HTERT RPE-1 (cell line): ENCODE results near the gene SLC13A3.

Experiments
- in situ Hi-C: fragments of 300-500 bp; cut with MboI; formaldehyde crosslinking; loops from 4 replicates; pipeline ENCODE4 v1.14.3; 2020; ENCODE audit warnings: low sequenced_read_pairs

Gene SLC13A3

GRCh38 chr20:46660487-46660886 lies 9.2 kb upstream of the SLC13A3 start:
- in situ Hi-C loops = no loop called here

DNA sequence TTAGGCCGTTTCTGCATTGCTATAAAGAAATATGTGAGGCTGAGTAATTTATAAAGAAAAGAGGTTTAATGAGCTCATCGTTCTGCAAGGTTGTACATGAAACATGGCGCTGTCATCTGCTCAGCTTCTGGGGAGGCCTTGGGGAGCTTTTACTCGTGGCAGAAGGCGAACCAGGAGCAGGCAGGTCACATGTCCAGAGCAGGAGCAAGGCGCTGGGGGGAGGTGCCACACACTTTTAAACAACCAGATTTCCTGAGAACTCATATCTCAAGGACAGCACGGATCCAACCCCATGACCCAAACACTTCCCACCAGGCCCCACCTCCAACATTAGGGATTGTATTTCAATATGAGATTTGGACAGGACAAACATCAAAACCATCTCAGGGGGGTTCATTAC lies 6.4 kb upstream of the SLC13A3 start:
- in situ Hi-C loops = no loop called here

- in situ Hi-C loops = no loop called here
Measured at GRCh38 chr20:46657137-46657536, 5.9 kb upstream of the SLC13A3 start.

GRCh38 chr20:46652699-46653098 lies 1.4 kb upstream of the SLC13A3 start:
- in situ Hi-C loops = no loop called here

DNA sequence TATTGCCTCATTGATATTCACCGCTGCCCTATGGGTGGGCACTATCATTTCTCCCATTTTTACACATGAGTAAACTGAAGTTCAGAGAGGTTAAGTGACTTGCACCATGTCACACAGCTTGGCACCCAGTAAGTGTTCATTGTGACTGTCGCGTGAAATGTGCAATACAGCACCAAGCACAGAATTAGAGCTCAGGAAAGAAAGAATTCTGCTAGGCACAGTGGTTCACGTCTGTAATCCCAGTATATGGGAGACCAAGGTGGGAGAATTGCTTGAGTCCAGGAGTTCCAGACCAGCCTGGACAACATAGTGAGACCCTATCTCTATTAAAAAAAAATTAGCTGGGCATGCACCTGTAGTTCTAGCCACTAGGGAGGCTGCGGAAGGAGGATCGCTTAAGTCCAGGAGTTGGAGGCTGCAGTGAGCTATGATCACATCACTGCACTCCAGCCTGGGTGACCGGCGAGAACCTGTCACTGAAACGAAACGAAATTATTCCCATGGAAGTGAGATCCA lies 626 bp downstream of the SLC13A3 start:
- in situ Hi-C loops = no loop called here

DNA sequence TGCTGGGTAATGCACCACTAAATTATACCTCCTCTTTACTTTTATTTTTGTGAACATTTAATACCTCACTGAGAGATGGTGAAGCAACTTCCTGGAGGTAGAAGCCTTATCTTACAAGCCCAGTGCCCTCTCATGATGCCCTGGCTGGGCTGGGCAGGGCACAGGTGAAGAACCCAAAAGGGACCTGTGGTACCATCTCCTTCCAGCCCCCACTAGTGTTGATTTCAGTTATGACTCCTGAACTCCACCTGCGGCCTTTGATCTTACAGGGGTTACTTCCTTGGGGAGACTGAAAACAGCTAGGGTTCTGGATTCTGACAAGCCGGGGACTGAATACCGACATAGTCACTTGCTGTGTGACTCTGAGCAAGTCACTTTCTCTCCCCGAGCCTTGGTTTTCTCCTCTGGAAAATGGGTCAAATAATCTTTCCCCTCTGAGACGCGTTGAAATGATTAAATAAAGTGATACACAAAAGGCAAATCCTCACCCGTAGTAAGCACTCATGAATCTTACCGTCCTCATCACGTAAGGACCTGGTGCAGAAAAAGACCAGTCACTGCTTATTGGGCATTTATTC lies 1.2 kb downstream of the SLC13A3 start:
- in situ Hi-C loops = no loop called here

- in situ Hi-C loops = no loop called here
Measured at GRCh38 chr20:46649650-46649949, 1.7 kb downstream of the SLC13A3 start.

- in situ Hi-C loops = no loop called here
Measured at GRCh38 chr20:46648903-46649649, 2.2 kb downstream of the SLC13A3 start.

- in situ Hi-C loops = no loop called here
Measured at GRCh38 chr20:46647469-46647868, 3.8 kb downstream of the SLC13A3 start.

GRCh38 chr20:46646659-46647380 lies 4.4 kb downstream of the SLC13A3 start:
- in situ Hi-C loops = no loop called here

- in situ Hi-C loops = no loop called here
Measured at GRCh38 chr20:46646122-46646521, 5.1 kb downstream of the SLC13A3 start.

DNA sequence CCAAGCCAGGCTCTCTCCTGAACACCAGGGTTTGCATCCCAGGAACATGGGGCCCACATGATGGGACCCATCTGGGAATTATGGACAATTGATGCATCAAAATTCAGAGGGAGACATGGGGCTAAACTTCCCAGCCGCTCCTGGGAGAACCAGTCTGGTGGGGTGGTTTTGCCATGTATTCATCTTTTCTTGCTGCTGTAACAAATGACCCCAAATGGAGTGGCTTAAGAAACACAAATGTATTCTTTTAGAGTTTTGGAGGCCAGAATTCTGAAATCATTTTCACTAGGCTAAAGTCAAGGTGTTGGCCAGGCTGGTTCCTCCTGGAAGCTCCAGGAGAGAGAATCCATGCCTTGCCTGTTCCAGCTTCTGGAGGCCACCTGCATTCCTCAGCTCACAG lies 6.5 kb downstream of the SLC13A3 start:
- in situ Hi-C loops = no loop called here

DNA sequence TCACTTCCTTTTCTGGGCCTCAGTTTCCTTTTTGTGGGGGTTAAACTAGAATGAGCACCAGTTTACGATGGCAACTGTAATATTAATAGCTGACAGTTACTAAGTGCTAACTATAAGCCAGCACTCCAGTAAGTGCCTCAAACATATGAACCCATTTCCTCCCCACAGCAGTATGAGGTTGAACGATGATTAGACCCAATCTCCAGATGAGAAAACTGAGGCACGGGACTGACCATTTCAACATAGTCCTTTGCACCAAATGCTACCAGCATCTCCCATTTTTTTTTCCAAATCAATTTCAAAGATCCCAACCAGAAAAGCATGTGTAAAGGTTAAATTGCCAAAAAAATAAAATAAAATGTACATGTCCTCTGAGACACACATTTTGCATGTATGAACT lies 7.1 kb downstream of the SLC13A3 start:
- in situ Hi-C loops = no loop called here

DNA sequence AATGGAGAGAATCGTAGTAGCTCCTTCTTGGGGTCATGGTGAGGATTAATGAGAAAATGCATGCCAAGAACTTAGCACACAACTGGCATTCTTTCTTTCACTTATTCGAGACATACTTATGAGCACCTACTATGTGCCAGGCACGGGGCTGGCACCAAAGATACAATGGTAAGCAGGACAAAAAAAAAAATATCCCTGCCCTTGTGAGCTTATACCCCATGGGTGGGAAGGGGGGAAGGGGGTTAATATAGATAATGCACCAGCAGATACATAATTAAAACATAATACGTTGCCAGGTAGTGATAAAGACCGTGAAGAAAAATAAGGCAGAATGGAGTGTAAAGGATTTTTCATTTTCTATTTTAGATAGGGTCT lies 8.3 kb downstream of the SLC13A3 start:
- in situ Hi-C loops = no loop called here

DNA sequence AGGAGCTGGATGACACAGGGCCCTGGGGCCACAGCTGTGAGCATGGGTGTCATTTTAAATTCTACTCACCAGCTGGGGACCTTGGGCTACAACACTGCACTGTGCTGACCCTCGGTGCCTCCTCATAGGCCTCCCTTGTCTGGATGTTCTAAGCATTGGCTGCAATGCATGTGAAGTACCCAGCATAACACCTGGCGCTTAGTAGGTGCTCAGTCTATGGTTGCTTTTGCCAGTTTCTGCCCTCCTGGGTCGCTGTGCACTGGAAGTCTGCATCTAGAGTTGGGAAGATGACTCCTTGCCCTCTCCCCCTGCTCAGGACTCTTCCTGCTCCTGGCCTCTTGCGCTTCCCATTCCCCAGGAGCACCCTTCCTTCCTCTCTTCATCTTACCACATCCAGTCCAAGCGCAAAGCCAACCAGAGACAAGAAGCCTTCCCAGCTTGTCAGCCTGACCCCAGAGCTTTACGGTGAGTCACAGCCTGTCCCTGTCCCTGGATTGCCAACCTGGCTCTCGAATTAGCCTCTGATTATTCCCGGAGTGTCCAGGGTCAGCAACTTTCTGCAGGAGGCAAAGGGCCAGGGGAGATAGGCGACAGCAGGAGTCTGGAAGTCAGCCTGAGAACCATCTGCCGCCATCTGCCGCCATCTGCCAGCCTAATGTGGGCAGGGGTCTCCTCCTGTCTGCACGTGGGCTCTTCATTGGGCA lies 8.8 kb downstream of the SLC13A3 start:
- in situ Hi-C loops = no loop called here

DNA sequence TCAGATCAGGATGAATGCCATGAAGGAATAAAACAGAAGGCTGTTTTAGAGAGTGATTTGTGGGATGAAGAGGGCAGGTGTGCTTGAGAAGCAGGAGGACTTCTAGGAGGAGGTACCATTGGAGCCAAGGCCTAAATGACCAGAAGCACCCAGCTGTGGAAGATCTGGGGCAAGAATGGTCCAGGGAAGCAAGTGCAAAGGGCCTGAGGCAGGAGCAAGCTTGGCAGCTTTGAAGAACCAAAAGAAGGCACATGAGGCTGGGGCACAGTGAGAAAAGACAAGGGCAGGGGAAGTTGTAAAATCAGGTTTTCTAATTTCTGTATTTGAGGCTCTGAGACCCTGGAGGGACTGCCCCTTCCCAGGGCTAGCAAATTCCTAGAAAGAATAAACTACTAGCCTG lies 9.8 kb downstream of the SLC13A3 start:
- in situ Hi-C loops = no loop called here

DNA sequence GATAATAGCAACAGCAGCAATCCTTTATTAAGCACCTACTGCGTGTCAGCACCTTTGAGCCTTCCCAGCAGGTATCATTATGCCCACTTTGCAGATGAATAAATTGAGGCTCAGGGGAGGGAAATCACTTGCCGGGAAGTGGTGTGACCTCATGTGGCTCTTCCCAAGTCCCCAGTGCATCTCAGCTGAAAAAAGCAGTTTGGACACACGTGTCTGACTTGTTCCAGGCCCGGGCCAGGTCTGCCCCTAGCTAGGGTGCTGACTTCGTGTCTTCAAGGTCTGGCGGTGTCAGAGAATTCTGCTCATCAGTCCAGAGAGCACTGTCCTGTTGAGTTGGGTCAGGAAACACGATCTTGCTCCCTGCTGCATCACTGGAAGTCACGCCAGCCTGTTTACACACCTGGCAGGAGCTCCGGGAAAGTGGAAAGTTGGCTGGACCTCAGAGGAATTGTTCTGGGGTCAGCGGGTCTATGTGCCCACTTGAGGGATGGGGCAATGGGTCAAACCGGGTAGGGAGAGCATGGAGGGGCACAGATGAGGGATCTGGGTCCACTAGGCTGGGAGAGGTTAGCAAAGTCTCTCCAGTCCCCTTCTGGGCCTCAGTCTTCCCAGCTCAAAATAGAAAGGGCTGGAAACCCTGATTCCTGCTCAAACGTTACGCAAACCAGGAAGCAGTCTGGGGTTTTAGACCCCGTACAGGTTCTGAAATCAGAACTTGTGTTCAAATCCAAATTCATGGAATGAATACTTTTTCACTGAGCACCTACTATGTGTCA lies 10.5 kb downstream of the SLC13A3 start:
- in situ Hi-C loops = no loop called here

DNA sequence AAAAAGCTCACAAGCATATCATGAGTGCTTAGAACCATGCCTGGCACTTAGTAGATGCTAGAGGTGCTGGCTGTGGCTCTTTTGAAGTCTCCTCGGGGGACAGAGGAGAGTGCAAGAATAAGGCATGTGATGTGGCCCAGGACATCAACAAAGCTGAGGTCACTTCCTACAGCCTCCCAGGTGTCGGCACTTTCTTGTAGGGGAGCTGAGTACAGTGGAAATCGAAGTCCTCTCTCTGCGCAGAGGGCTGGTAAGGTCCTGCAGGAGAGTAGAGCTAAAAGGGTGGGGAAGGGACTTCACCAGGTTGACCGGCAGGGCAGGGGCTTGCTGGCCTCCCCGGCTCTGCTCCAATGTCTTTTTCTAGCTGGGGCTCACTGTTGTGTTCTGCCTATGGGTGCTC lies 11.2 kb downstream of the SLC13A3 start:
- in situ Hi-C loops = no loop called here

- in situ Hi-C loops = no loop called here
Measured at GRCh38 chr20:46639587-46639986, 11.7 kb downstream of the SLC13A3 start.

DNA sequence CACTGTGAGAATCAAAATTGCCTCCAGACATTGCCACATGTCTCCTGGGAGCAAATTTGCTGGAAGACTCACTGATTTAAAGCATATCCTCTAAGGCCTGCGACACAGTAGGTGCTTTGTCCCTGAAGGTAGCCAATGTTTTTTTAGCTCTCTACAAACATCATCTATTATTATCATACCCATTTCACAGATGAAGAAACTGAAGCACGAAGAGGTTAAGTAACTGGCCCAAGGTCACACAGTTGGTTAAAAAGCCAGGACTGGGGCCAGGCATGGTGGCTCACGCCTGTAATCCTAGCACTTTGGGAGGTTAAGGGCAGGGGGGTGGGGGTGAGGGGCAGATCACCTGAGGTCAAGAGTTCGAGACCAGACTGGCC lies 12.4 kb downstream of the SLC13A3 start:
- in situ Hi-C loops = no loop called here
